WERI-Rb-1 (cell line): Measurements from ENCODE around the gene NXN.
"Not testable (repeated sequence)": the region's sequence is repeated elsewhere in the genome, so short reads cannot be mapped to it uniquely, and the experiment has no call there.

ENCODE experiments used
- DNase-seq: peaks from one replicate; pipeline ENCODE4 v3.0.0-alpha.2; 2020
- H3K27ac ChIP-seq: fragments of 250-450 bp; sonication (Bioruptor Pico); 2 replicates; pipeline ENCODE4 v1.5.1; 2020; ENCODE audit warnings: mild to moderate bottlenecking, moderate library complexity
- H3K27me3 ChIP-seq: fragments of 250-450 bp; sonication (Bioruptor Pico); 2 replicates; pipeline ENCODE4 v1.5.1; 2021; ENCODE audit warnings: mild to moderate bottlenecking, low read depth, moderate library complexity; ENCODE audit not compliant: insufficient read depth, severe bottlenecking
- H3K36me3 ChIP-seq: fragments of 250-450 bp; sonication (Bioruptor Pico); 2 replicates; pipeline ENCODE4 v1.5.1; 2020; ENCODE audit warnings: mild to moderate bottlenecking, moderate library complexity
- H3K4me3 ChIP-seq: 2 replicates; pipeline ENCODE4 v1.5.1; 2011; ENCODE audit warnings: low read depth, mild to moderate bottlenecking, control low read depth, low read length
- H3K9me3 ChIP-seq: fragments of 250-450 bp; sonication (Bioruptor Pico); 2 replicates; pipeline ENCODE4 v1.5.1; 2021; ENCODE audit warnings: mild to moderate bottlenecking, moderate library complexity; ENCODE audit not compliant: severe bottlenecking
- CTCF ChIP-seq: IDR thresholded peaks from 2 replicates; pipeline ENCODE4 v1.5.1; 2011; ENCODE audit warnings: low read depth, mild to moderate bottlenecking, control low read depth, inconsistent platforms, low read length

NXN gene

GRCh38 chr17:880443-881269 is 98.9 kb downstream of the NXN start:
- Histone ChIP-seq H3K27ac (no peak overlapping the region), H3K4me3 (no peak overlapping the region), H3K36me3 (peaks cover 3% of the 10 kb centered on the region; the same call in 1 of the 2 replicates), H3K27me3 (no peaks in the 10 kb centered on the region), H3K9me3 (no peaks in the 10 kb centered on the region)
- DNase-seq: no peak
- no peak for TF ChIP-seq CTCF

GRCh38 chr17:879546-880442 is 99.8 kb downstream of the NXN start:
- no peak for TF ChIP-seq CTCF
- H3K27me3 ChIP-seq: no peaks in the 10 kb centered on the region
- no peak for DNase-seq
- no peak overlapping the region for H3K4me3 ChIP-seq
- H3K36me3 ChIP-seq: peaks cover 3% of the 10 kb centered on the region; the same call in 1 of the 2 replicates
- no peak overlapping the region for H3K27ac ChIP-seq
- no peaks in the 10 kb centered on the region for H3K9me3 ChIP-seq

GRCh38 chr17:877630-878029 is 101.9 kb downstream of the NXN start:
- Histone ChIP-seq H3K9me3 (no peaks in the 10 kb centered on the region), H3K36me3 (peaks cover 3% of the 10 kb centered on the region; the same call in 1 of the 2 replicates), H3K4me3 (no peak overlapping the region), H3K27ac (no peak overlapping the region), H3K27me3 (no peaks in the 10 kb centered on the region)
- TF ChIP-seq CTCF: no peak
- no peak for DNase-seq

- H3K4me3 ChIP-seq: no peak overlapping the region
- H3K36me3 ChIP-seq: peaks cover 3% of the 10 kb centered on the region; the same call in 1 of the 2 replicates
- TF ChIP-seq CTCF: no peak
- no peaks in the 10 kb centered on the region for H3K9me3 ChIP-seq
- H3K27ac ChIP-seq: no peak overlapping the region
- no peaks in the 10 kb centered on the region for H3K27me3 ChIP-seq
- DNase-seq: no peak
Measured at GRCh38 chr17:876272-876671, 103.3 kb downstream of the NXN start.

GRCh38 chr17:874590-874989 is 105.0 kb downstream of the NXN start:
- H3K4me3 ChIP-seq, H3K36me3 ChIP-seq, H3K27me3 ChIP-seq, H3K27ac ChIP-seq, DNase-seq, H3K9me3 ChIP-seq: not testable (repeated sequence)

- no peak for DNase-seq
- no peak overlapping the region for H3K4me3 ChIP-seq
- peaks cover 3% of the 10 kb centered on the region for H3K36me3 ChIP-seq
- no peaks in the 10 kb centered on the region for H3K9me3 ChIP-seq
- H3K27me3 ChIP-seq: no peaks in the 10 kb centered on the region
- TF ChIP-seq CTCF: no peak
- H3K27ac ChIP-seq: no peak overlapping the region
Measured at GRCh38 chr17:872855-873254, 106.7 kb downstream of the NXN start.
